Stimulated activated naive CD8-positive, alpha-beta T cell treated with anti-CD3 and anti-CD28 coated beads, Interleukin-15, Interleukin-2, amounts not matched to agents 100 U/mL and 50 U/mL, for 24 hours (primary cell): ENCODE measurements around the gene LTF.
A peak's percentile ranks its signal among the peaks of the same experiment; 100 is the strongest.
"Not testable (repeated sequence)": the region's sequence is repeated elsewhere in the genome, so short reads cannot be mapped to it uniquely, and the experiment has no call there.

Experiments used
- ATAC-seq: fragments of 150-1000 bp; cut with Tn5 transposase; one replicate; pipeline ENCODE4 v1.10.0; 2021
- DNase-seq: peaks from one replicate; pipeline ENCODE4 v3.0.0; 2021

The LTF gene

GRCh38 chr3:46440531-46441294 lies 24.0 kb downstream of the LTF start:
- DNase-seq, result peak; percentile 23
- ATAC-seq, result peak; percentile 92

GRCh38 chr3:46438831-46439230 lies 25.9 kb downstream of the LTF start:
- DNase-seq (no peak), ATAC-seq (no peak)

- ATAC-seq (no peak), DNase-seq (no peak)
These were observed 29.5 kb downstream of the LTF start for GRCh38 chr3:46435081-46435726.

GRCh38 chr3:46433841-46434240 lies 30.9 kb downstream of the LTF start:
- ATAC-seq, result no peak
- no peak for DNase-seq

- ATAC-seq, DNase-seq: not testable (repeated sequence)
These were observed 31.6 kb downstream of the LTF start for GRCh38 chr3:46433118-46433517.

- ATAC-seq, result not testable (repeated sequence)
These were observed 32.8 kb downstream of the LTF start for GRCh38 chr3:46431905-46432304.

GRCh38 chr3:46430879-46431278 lies 33.8 kb downstream of the LTF start:
- not testable (repeated sequence) for ATAC-seq, DNase-seq

More at GRCh38 chr3:46431905-46432304, 32.8 kb downstream of the LTF start:
- DNase-seq, result not testable (repeated sequence)

GRCh38 chr3:46429671-46430070 lies 35.0 kb downstream of the LTF start:
- no peak for DNase-seq
- ATAC-seq, result no peak

GRCh38 chr3:46429250-46429649 lies 35.5 kb downstream of the LTF start:
- no peak for ATAC-seq
- DNase-seq, result no peak

- ATAC-seq (no peak), DNase-seq (no peak)
These were observed 36.5 kb downstream of the LTF start for GRCh38 chr3:46427916-46428833.

GRCh38 chr3:46427404-46427803 lies 37.3 kb downstream of the LTF start:
- DNase-seq, ATAC-seq: not testable (repeated sequence)

GRCh38 chr3:46426476-46426875 lies 38.2 kb downstream of the LTF start:
- ATAC-seq, DNase-seq: not testable (repeated sequence)

- ATAC-seq (no peak), DNase-seq (no peak)
These were observed 41.1 kb downstream of the LTF start for GRCh38 chr3:46423588-46423987.

- DNase-seq, result no peak
- no peak for ATAC-seq
These were observed 42.1 kb downstream of the LTF start for GRCh38 chr3:46422617-46423016.

GRCh38 chr3:46420931-46421330 lies 43.8 kb downstream of the LTF start:
- ATAC-seq, result no peak
- no peak for DNase-seq

GRCh38 chr3:46419816-46420215 lies 44.9 kb downstream of the LTF start:
- ATAC-seq, result no peak
- DNase-seq, result no peak

- ATAC-seq (no peak), DNase-seq (no peak)
These were observed 46.7 kb downstream of the LTF start for GRCh38 chr3:46417841-46418611.

GRCh38 chr3:46416811-46417510 lies 47.7 kb downstream of the LTF start:
- DNase-seq, result no peak
- ATAC-seq, result peak; percentile 69

- DNase-seq (peak; percentile 29), ATAC-seq (peak; percentile 64)
These were observed 48.4 kb downstream of the LTF start for GRCh38 chr3:46416125-46416810.

- ATAC-seq, result no peak
These were observed 50.0 kb downstream of the LTF start for GRCh38 chr3:46414739-46415138.

More at GRCh38 chr3:46414739-46415138, 50.0 kb downstream of the LTF start:
- no peak for DNase-seq
